ENCODE results near the gene FAM131B.
A peak's percentile ranks its signal among the peaks of the same experiment; 100 is the strongest.

Gene FAM131B

GRCh38 chr7:143320620-143321019, 41.9 kb downstream of the FAM131B start:
- DNase-seq: no peak

- no peak for DNase-seq
Measured at GRCh38 chr7:143318661-143319060, 43.9 kb downstream of the FAM131B start.

- no peak for DNase-seq
Measured at GRCh38 chr7:143316492-143316891, 46.0 kb downstream of the FAM131B start.

GRCh38 chr7:143315776-143316175, 46.7 kb downstream of the FAM131B start, which contains the start of gene CLCN1:
TSS of gene CLCN1 (plus strand) at chr7:143316111. CDS start at chr7:143316213, 102 bp downstream.
- DNase-seq: no peak

- no peak for DNase-seq
Measured at GRCh38 chr7:143314127-143314526, 48.4 kb downstream of the FAM131B start.

GRCh38 chr7:143308632-143309031, 53.9 kb downstream of the FAM131B start:
- no peak for DNase-seq

- peak; percentile 19 for DNase-seq
Measured at GRCh38 chr7:143305423-143306070, 57.0 kb downstream of the FAM131B start.

GRCh38 chr7:143304938-143305337, 57.6 kb downstream of the FAM131B start:
- no peak for DNase-seq

- no peak for DNase-seq
Measured at GRCh38 chr7:143303733-143304132, 58.8 kb downstream of the FAM131B start.

All from NCI-H345 (cell line).